Measurements from ENCODE around the gene FASTKD1. TPM values are rescaled to one million over a fixed set of nuclear protein-coding genes. Genes with fewer than 3 reads are reported as not detected.
"Not testable (repeated sequence)": the region's sequence is repeated elsewhere in the genome, so short reads cannot be mapped to it uniquely, and the experiment has no call there.

Gene FASTKD1
- 10 to 100 TPM; 55.4 to 60.2 TPM for total RNA-seq

GRCh38 chr2:169573160-169573973 is at the start of gene FASTKD1:
Gene FASTKD1, minus strand, starts transcription at chr2:169573865. Its CDS starts 1,836 bp downstream, at chr2:169572029.
- ATAC-seq (peak; percentile 98), DNase-seq (peak; percentile 94)
- ChIA-PET POLR2A (interaction anchor here (0.7 to 2.0 kb wide), 6 partner anchors 11 to 254 kb away, joined by 3 to 19 read pairs (median 4); partner anchors contain the start of genes PPIG and UBR3), CTCF (interaction anchor here (1.1 to 2.0 kb wide), 3 partner anchors 11 to 251 kb away, joined by 3 to 5 read pairs (median 3); partner anchors contain the start of gene METTL5)
- Mint-ChIP-seq H3K27ac (peak within 1 kb of the TSS; percentile 95), H3K36me3 (ENCODE audit: low read depth) (peaks cover 9% of the 10 kb centered on the region), H3K4me1 (ENCODE audit: low read depth) (peaks cover 24% of the 10 kb centered on the region), H3K9me3 (no peaks in the 10 kb centered on the region), H3K27me3 (no peaks in the 10 kb centered on the region), H3K4me3 (peak within 1 kb of the TSS; percentile 98)
- TF ChIP-seq CTCF (IDR thresholded peaks at IDR 0.05): no peak
- intact Hi-C loops (cut with micrococcal nuclease): no loop called here

GRCh38 chr2:169623235-169623634 is 49.6 kb upstream of the FASTKD1 start:
- no peak for DNase-seq
- intact Hi-C loops (cut with micrococcal nuclease): no loop called here
- no peak overlapping the region for H3K4me3 Mint-ChIP-seq
- ChIA-PET POLR2A (no interaction called here), CTCF (no interaction called here)
- H3K4me1 Mint-ChIP-seq (ENCODE audit: low read depth): peaks cover 16% of the 10 kb centered on the region
- no peak for ATAC-seq
- no peaks in the 10 kb centered on the region for H3K27me3 Mint-ChIP-seq
- H3K36me3 Mint-ChIP-seq (ENCODE audit: low read depth): peaks cover 40% of the 10 kb centered on the region
- no peak for TF ChIP-seq CTCF (IDR thresholded peaks at IDR 0.05)
- no peak overlapping the region for H3K27ac Mint-ChIP-seq
- H3K9me3 Mint-ChIP-seq: no peaks in the 10 kb centered on the region

- ChIA-PET CTCF (no interaction called here), POLR2A (no interaction called here)
- H3K4me3 Mint-ChIP-seq: no peak overlapping the region
- peaks cover 8% of the 10 kb centered on the region for H3K9me3 Mint-ChIP-seq
- peaks cover 24% of the 10 kb centered on the region for H3K4me1 Mint-ChIP-seq (ENCODE audit: low read depth)
- DNase-seq (no peak), ATAC-seq (no peak)
- intact Hi-C loops (cut with micrococcal nuclease): no loop called here
- H3K27me3 Mint-ChIP-seq: no peaks in the 10 kb centered on the region
- H3K27ac Mint-ChIP-seq: no peak overlapping the region
- H3K36me3 Mint-ChIP-seq (ENCODE audit: low read depth): peaks cover 62% of the 10 kb centered on the region
- TF ChIP-seq CTCF (IDR thresholded peaks at IDR 0.05): no peak
Observed at GRCh38 chr2:169620509-169620908, 46.8 kb upstream of the FASTKD1 start.

GRCh38 chr2:169619946-169620345 is 46.3 kb upstream of the FASTKD1 start:
- no peak for TF ChIP-seq CTCF (IDR thresholded peaks at IDR 0.05)

GRCh38 chr2:169615982-169616381 is 42.3 kb upstream of the FASTKD1 start:
- intact Hi-C loops (cut with micrococcal nuclease); POLR2A ChIA-PET; H3K4me3 Mint-ChIP-seq; ATAC-seq; H3K27ac Mint-ChIP-seq; CTCF ChIA-PET; H3K27me3 Mint-ChIP-seq; DNase-seq: not testable (repeated sequence)
- Mint-ChIP-seq H3K9me3 (peaks cover 10% of the 10 kb centered on the region), H3K36me3 (ENCODE audit: low read depth) (peaks cover 83% of the 10 kb centered on the region), H3K4me1 (ENCODE audit: low read depth) (peaks cover 24% of the 10 kb centered on the region)

More at GRCh38 chr2:169619946-169620345, 46.3 kb upstream of the FASTKD1 start:
- no peaks in the 10 kb centered on the region for H3K27me3 Mint-ChIP-seq
- intact Hi-C loops (cut with micrococcal nuclease): no loop called here
- POLR2A ChIA-PET: no interaction called here
- peaks cover 10% of the 10 kb centered on the region for H3K9me3 Mint-ChIP-seq
- no peak for DNase-seq
- H3K27ac Mint-ChIP-seq: no peak overlapping the region
- H3K4me3 Mint-ChIP-seq: no peak overlapping the region
- peaks cover 65% of the 10 kb centered on the region for H3K36me3 Mint-ChIP-seq (ENCODE audit: low read depth)
- CTCF ChIA-PET: no interaction called here
- peaks cover 24% of the 10 kb centered on the region for H3K4me1 Mint-ChIP-seq (ENCODE audit: low read depth)
- no peak for ATAC-seq
